ENCODE results near the gene SH3BGRL3.

SH3BGRL3 gene

GRCh38 chr1:26330276-26330675 lies 50.4 kb downstream of the SH3BGRL3 start:
- no peak for DNase-seq (ENCODE audit: extremely low read depth, insufficient read length)
- Histone ChIP-seq H3K27me3 (replicated peaks; ENCODE audit: control insufficient read depth, insufficient read depth, low read length) (no peaks in the 10 kb centered on the region), H3K36me3 (ENCODE audit: control insufficient read depth, insufficient read depth, low read length) (no peaks in the 10 kb centered on the region), H3K4me3 (replicated peaks; ENCODE audit: low read depth, low read length) (no peak overlapping the region)
- no peak for TF ChIP-seq CTCF (IDR thresholded peaks at IDR 0.05; ENCODE audit: insufficient read depth, low read length, poor library complexity, severe bottlenecking)

Data from GM06990 (cell line).